Measurements from ENCODE around the gene SORCS2. TPM values are rescaled to one million over a fixed set of nuclear protein-coding genes. Genes with fewer than 3 reads are reported as not detected.

SORCS2 gene
- total RNA-seq, 2 donors from 2014 or later = 0.21 to 0.92 TPM

DNA sequence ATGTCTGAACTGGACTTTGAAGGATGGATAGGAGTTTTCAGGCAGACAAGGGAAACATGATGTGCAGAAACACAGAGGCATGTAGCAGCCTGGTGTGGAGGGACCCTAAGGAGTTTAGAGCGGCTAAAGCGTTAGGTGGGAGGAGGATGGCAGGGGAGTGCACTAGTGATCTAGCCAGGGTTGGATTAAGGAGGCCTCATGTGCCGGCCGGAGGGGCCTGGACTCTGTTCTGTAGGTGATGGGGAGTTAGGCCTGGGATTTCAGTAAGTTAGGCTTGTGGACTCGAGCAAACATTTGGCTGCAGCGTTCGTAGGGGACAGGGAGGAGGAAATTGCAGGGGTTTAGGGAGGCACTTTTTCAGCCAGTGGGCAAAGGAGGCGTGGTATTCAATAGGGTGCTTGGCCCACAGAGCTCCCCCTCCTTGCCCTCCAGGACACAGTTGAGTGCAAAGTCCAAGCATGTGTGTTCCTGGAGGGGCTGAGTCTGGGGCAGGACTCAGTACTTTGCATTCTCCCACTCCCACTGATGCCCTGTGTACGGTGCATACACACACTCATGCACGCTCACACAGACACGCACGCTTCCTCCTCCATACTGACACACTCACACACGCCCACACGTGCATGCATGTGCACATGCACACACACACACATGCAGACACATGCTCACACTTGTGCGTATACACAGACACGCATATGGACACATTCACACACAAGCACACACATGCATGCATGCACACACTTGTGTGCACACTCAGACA is 223.8 kb downstream of the SORCS2 start:
- intact Hi-C loops (cut with DNase I, micrococcal nuclease) = no loop called here
- ATAC-seq (no peak), DNase-seq (peak in 1 of 2 donors; percentile 15)

DNA sequence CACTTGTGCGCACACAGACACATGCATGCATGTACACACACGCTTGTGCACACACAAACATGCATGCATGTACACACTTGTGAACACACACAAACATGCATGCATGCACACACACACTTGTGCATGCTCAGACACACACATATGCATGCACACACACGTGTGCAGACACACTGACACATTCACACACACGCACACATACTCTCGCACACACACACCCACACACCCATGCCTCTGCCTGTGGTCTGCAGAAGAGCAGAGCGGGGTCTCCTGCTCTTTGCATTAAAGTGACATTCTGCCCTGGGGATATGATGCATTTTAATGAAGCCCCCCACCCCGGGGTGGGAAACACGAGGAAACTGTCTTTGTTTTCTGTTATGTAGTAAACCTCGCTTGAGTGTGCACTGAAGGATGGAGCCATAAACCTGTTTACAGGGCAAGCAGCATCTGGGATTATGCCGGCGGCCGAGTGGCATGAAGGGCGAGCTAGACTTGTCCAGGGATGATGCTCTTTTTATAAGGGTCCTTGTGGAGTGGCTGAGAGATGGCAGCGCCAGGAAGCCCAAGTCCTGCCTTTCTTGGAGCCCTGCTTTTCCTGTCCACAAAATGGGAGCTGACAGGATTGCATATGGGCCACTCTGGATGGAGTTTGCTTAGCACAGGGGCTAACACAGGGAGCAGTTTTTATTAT is 224.6 kb downstream of the SORCS2 start:
- peak in 1 of 2 donors; percentile 2 for DNase-seq
- intact Hi-C loops (cut with DNase I, micrococcal nuclease) = no loop called here
- ATAC-seq = no peak

DNA sequence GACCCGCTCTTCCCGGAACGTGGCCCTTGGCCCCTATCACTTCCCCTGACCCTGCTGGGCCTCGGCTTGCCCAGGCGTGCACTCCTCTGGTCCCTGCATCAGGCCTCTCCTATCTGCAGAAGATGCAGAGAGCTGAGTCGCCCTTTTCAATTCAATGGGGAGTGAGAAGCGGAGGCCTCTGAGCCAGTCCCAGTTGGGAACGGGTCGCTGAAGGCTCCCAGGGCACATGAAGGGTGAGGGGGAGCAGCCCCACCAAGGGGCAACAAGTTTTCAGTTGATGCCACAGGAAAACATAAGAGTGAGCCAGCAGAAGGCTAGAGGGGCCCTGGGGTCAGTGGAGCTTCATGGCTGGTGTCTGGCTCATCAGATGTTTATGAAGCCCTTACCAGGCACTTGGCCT is 225.3 kb downstream of the SORCS2 start:
- intact Hi-C loops (cut with DNase I, micrococcal nuclease) = no loop called here
- no peak for ATAC-seq
- peak in 1 of 2 donors; percentile 5 for DNase-seq

DNA sequence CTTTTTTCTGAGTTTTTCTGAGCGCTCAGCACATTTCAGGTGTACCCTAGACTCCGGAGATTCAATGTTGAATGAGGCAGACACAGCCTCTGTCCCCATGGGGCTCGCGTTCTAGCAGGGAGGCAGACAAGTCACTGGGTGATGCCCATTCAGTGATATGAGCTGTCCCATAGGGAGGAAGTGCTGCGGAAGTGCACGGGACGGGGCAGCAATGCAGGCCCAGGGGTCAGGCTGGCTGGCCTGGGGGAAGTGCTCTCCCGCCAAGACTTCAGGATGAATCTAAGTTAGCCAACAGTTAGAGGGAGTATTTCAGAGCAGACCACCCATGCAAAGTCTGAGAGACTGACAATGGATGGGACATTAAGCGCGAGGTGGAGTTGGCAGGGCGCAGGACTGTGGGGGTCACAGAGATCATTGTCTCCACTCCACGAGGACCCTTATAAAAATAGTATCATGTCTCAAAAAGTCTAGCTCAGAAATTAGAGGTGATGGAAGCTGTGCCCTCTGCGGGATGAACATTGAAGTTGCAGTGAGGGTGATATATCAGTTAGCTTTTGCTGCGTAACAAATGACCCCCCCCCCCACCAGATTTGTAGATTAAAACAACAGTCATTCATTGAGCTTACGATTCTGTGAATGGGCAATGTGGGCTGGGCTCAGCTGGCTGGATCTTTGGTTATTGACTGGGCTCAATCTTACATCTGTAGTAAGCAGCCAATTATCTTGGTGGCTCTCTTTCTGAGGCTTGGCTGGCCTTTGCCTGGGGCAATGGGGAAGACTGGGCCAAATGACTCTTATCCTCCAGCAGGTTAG is 226.0 kb downstream of the SORCS2 start:
- intact Hi-C loops (cut with DNase I, micrococcal nuclease) = no loop called here
- no peak for ATAC-seq
- DNase-seq = peak in 1 of 2 donors; percentile 1

DNA sequence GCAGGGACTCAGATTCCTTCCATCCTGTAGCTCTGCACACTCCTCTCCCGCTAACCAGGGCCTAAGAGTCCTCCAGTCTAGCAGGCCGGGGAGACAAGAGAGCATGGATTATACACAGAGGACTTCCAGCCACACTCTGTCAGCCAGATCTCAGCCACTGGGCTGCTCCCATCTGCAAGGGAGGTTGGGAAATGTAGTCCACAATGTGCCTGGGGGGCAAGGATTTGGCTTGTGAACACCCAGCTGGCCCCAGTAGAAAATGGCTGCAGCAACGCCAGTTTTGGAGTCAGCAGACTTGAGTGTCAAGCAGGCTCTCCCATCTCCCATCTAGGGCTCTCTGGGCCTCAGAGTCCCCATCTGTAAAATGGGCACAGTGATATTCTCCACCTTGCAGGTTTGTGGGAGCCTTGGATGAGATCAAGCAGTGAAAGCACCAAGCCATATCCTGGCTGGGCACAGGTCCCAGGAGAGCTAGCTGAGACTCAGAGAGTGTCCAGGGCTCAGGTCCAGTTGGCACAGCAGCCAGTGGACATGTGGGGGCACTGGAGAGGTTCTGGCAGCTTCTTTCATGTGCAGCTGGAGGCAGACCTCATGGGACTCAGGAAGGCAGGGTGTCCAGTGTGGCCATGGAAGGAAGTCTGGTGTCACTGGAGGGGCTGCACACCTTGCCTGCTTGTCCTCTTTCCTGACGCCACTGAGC is 227.8 kb downstream of the SORCS2 start:
- DNase-seq (peak in 1 of 2 donors; percentile 2), ATAC-seq (no peak)
- intact Hi-C loops (cut with DNase I, micrococcal nuclease) = no loop called here

DNA sequence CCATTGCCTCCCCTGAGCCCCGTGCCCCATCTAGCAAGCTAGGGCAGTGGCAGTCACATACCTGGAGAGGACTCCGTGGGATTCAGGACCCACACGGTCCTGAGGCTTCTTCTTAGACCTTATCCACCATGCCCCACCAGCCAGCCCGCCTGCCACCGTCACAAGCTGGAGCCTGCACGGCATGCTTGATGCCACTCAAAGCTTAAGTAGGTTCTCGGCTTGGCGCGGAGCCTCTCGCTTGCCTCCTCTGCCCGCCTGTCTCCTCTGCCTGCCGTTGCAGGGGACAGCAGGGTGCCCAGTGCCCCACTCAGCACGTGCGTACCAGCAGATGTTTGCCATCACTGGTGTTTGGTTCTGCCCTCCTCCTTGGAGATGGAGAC is 228.3 kb downstream of the SORCS2 start:
- ATAC-seq (no peak), DNase-seq (peak in 1 of 2 donors; percentile 16)
- intact Hi-C loops (cut with DNase I, micrococcal nuclease) = no loop called here

DNA sequence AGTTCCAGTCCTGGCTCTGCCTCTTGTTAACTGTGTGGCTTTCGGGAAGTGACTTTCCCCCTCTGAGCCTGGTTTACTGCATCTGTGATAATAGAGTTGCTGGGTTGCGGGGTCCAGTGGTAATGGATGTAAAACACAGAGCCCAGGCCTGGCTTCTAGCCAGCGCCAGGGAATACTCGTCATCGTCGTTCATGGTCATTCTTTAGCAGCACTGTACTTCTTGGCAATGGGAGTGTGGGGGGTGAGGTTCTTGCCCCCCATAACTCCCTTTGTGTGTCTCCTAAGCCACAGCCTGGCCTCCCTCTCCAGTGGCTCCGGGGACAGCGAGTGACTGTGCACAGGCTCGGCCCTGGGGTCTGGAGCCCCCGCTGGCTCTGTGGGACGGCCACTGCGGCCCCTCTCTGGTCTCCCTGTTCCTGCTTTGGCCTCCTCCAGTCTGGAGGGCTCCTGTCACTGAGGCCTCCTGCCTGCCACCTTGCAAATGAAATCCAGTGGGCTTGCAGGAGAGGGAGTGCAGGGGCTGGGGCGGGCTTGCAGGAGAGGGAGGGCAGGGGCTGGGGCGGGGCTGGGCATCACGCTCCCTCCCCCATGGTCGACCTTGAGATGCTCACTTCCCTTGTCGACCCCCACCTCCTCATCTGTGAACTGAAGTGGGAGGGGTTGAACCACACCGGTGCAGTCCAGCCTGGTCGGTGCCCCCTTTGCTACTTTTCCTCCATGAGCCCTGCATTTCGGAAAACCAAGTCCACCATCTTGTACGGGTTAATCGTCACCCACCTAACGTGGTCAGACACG is 229.2 kb downstream of the SORCS2 start:
- ATAC-seq = no peak
- intact Hi-C loops (cut with DNase I, micrococcal nuclease) = no loop called here
- DNase-seq = peak in 1 of 2 donors; percentile 10

DNA sequence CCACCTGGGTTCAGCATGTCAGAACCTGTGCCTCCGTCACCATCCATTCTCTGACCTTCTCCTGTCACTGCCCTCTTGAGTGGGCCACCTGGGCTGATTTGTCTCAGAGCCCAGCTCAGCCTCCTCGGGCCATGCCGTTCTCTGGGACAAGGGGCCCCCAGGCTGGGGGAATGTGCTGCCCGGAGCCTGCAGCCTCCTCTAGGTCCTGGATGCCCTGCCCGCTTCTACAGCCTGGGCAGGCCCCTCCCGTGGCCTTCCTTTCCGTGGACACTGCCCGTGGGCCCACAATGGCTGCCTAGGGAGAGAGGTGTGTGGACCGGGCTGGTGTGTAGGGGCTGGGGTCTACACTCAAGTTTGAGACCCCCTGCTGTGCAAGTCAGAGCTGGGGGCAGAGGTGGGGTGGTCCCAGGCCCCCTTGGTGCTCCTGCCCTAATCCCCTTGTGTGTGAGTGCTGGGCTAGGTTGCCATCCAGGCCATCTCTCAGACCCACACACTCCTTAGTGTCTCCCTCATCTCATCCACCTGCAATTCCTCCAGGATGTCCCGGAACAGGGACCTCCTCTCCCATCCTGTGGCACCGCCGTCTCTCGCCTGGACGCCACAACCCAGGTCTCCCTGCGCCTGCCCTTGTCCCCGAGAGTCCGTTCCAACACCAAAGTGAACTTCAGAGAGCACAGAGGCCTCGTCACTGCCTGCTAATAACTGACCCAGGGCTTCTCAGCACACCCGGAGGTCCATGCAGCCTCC is 230.0 kb downstream of the SORCS2 start:
- ATAC-seq (no peak), DNase-seq (peak in 1 of 2 donors; percentile 15)
- intact Hi-C loops (cut with DNase I, micrococcal nuclease) = no loop called here

DNA sequence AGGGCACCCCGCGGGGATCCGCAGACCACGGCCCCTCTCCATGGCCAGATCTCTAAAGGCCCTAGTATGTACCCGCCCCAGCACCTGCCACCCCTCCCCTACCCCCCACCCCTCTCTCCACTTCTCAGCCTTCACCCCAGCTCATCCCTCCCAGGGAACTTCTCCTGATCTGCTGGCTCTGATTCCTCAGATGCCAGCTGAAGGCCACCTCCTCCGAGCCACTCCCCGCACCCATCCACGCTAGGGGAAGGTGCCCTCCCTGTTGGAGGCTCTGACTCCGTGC is 230.5 kb downstream of the SORCS2 start:
- intact Hi-C loops (cut with DNase I, micrococcal nuclease) = no loop called here
- DNase-seq (no peak), ATAC-seq (no peak)

DNA sequence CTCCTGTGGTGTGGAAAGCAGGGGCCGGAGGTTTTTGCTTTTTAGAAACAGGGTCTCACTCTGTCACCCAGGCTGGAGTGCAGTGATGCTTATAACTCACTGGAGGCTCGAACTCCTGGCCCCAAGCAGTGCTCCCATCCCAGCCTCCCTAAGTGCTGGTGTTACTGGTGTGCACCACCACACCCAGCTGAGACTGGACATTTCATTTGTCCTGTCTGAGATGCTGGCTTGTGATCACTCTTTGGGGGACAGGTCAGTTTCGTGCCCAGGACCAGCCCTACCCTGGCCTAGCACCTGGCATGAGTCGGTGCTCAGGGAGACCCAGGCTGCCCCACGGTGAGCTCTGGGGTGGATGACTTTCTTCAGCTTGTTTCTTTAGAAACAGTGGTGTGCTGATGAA is 231.1 kb downstream of the SORCS2 start:
- ATAC-seq (no peak), DNase-seq (no peak)
- intact Hi-C loops (cut with DNase I, micrococcal nuclease) = no loop called here

DNA sequence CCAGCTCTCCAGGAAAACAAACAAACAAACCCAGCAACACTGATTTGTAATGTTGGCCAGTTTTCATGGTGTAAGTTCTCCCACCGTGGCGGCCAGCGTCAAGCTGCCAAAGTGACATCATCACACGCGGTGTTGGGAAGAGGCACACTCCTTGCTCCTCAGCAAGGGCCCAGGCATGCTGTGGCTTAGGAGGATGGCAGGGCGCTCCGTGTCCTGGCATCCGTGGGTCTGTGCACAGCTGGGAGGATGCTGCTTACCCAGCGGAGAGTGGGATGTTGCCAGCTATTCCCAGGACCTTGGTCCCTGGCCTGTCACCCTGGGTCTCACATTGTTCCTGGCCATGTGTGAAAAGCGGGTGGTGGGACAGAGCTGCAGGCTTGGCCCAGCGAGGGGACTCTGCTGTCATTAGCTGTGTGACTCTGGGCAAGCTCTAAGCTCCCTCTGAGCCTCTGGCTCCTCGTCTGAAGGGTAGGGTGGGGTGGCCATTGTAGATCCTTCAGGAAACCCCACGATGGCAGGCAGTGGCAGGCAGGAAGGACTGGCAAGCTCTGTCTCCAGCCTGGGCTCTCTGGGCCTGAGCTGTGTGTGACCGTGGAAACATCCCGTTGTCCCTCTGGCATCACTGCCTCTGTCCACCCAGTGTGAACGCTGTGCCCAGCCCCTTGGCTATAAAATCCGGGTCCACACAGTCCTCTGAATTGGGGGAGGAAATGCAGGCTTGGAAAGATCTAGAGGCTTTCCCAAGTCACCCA is 231.6 kb downstream of the SORCS2 start:
- no peak for ATAC-seq
- DNase-seq = peak in 1 of 2 donors; percentile 15
- intact Hi-C loops (cut with DNase I, micrococcal nuclease) = no loop called here

DNA sequence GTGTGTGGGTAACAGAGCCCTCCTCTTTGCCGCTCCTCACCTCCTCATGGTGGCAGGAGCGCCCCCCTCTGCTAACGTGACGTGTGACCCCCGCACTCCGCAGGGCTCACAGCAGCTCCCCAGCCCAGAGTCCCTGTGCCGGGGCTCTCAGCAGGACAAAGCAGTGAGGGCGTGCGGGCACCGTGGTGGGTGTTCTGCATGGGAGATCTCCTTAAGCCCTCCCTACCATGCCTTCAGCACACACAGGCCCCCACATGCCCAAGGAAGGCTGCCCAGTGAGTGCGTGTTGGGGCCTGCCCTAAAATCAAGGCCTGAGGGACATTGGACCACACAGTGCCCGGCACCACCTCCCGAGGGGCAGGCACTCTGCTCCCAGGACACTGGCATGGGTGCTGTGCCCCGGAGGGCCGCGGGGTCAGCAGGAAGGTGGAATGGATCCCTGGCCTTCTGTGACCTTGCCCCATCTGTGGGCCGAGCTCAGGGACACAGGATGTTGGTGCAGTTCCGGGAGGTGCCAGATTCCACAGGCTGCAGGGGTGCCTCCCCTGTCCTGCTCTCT is 232.3 kb downstream of the SORCS2 start:
- ATAC-seq = no peak
- DNase-seq = peak in 1 of 2 donors; percentile 7
- intact Hi-C loops (cut with DNase I, micrococcal nuclease) = no loop called here

DNA sequence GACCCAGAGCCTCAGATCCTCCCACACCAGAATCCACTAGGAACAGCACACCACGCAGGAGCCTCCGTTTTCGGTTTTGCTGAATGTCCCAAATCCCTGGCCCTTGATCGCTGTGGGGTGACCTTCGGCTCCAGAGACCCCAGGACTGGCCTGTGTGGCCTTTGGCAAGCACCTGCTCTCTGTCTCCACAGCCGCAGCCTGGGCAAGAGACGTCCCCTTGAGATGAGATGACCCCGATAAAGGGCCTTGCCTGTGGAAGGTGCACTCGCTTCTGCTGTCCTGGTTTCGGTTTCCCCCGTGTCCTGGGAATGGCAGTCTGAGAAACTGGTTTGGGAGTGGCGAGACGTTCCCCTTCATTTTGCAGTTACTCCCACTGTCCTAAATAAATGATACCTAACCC is 232.8 kb downstream of the SORCS2 start:
- intact Hi-C loops (cut with DNase I, micrococcal nuclease) = no loop called here
- ATAC-seq = no peak
- DNase-seq = peak in 1 of 2 donors; percentile 8

DNA sequence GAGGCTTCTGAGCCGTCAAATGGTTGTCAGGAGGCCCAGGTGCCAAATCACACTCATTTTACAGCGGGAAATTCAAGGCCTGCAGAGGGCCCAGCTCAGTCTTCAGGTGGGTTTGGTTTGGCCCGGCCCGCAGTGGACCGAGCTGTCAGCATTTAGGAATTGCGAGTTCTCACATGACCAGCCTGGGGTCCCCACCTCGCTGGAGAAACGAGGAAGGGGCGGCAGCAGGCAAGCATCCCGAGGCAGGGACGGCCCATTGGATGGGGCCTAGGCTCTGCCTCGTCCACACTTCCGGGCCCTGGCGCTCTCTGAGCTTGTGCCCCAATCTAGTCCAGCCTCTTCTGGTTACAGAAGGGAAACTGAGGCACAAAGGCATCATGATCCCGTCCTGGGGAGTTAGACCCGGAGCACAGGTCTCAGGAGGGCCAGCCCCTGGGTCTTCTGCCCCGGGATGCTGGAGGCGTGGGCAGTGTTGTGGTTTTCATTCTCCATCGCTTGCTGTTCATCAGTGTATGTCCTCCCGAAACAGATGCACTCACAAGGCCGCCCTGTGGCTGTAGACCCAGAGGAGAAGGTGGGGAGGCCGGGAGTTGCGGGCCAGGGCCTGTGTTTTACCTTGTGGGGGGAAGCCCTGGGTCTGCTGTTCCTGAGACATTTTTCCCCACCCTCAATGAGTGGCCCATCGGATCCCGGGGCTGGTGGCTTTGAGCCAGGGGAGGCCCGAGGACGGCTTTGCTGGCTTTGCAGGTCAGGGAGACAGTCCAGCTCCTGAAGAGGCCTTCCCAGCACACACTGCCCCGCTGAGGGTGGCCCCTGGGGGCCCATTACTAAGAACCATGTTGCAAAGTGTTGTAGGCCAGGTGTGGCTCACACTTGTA is 233.5 kb downstream of the SORCS2 start:
- intact Hi-C loops (cut with DNase I, micrococcal nuclease) = no loop called here
- ATAC-seq = no peak
- peak in 1 of 2 donors; percentile 11 for DNase-seq

DNA sequence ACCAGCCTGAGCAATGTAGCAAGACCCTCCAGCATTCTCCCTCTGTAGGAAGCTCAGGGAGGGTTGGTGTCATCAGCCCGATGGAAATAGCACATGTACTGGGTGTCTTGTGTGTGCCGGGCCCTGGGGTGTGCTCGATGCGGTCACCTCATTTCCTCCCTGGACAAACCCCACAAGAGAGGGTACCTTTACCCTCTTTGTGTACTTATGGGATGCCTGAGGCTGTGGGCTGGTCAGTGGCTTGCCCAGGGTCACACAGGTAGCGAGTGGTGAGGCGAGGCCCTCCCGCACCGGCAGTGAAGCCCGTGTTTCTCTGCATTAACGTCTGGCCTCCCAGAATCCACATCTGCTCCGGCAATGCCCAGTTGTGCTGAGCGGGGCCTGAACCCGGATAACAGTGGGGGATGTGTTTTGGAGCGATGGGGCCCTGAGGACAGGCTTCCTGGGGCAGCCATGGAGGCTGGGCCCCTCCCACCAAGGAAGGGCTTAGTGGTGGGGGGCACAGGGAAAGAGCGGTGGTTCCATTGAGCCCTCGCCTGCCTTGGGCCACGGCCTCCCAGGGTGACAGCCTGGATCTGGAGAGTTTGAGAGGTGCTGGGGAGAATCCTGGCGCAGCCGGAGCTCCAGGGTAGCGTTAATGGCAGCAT is 234.3 kb downstream of the SORCS2 start:
- ATAC-seq (no peak), DNase-seq (peak in 1 of 2 donors; percentile 13)
- intact Hi-C loops (cut with DNase I, micrococcal nuclease) = no loop called here

All from left colon (tissue), 2 donors.